K562 (cell line): Measurements from ENCODE around the gene DOK3. TPM values are rescaled to one million over a fixed set of nuclear protein-coding genes. Genes with fewer than 3 reads are reported as not detected.

Experiments used
- ATAC-seq: fragments of 200-7000 bp; cut with Tn5 transposase; 3 replicates; pipeline ENCODE4 v1.9.1; 2020; ENCODE audit warnings: moderate library complexity
- BruUV-seq: library from RNA; stranded (reverse); fragments of 400-500 nt; replicated peaks from 2 replicates; lab custom pipeline; 2021; lab: Mats Ljungman, UMichigan
- CTCF ChIA-PET: fragments of 300-600 bp; formaldehyde crosslinking; extraction: SDS; loops from one replicate; lab custom pipeline; 2021; ENCODE audit warnings: low intra/inter-chr PET ratio; lab: Yijun Ruan, JAX
- POLR2A ChIA-PET: fragments of 300-600, 350-650 bp; sonication (Branson Sonifier 250); formaldehyde crosslinking; extraction: SDS; loops from one replicate; lab custom pipeline; 2021; ENCODE audit warnings: antibody characterized with exemption, inconsistent platforms; lab: Yijun Ruan, JAX
- DNase-seq, 4 experiments: peaks; one replicate each; pipeline versions ENCODE4 v3.0.0 to v3.0.0-alpha.2; 2011 to 2018; ENCODE audit warnings: low spot score in 3 of 4, mixed read lengths in 3 of 4; ENCODE audit errors: extremely low read depth in 1 of 4
- FAIRE-seq: peaks from 2 replicates; lab custom pipeline; 2011; peaks lifted over from hg19 to GRCh38; lab: Jason Lieb, UNC
- H2AFZ ChIP-seq: 2 replicates; pipeline ENCODE4 v1.6.0; 2011; ENCODE audit warnings: low read depth, low read length, control low read depth, inconsistent platforms
- H3K27ac ChIP-seq: fragments of 200-600 bp; 3 replicates; pipeline ENCODE4 v1.8.0; 2011; ENCODE audit warnings: low read depth, mild to moderate bottlenecking, control low read depth, inconsistent platforms, low read length, moderate library complexity, mixed read lengths; ENCODE audit errors: extremely low read depth
- H3K27me3 ChIP-seq, 2 experiments: fragments of 300-600 bp in 1 of 2; 2 replicates in 1 of 2; 3 replicates in 1 of 2; pipeline versions ENCODE4 v1.6.0 to v1.8.0; 2011; ENCODE audit warnings: inconsistent platforms in 2 of 2, low read length in 2 of 2, mild to moderate bottlenecking in 1 of 2, mixed read lengths in 1 of 2, moderate library complexity in 1 of 2; ENCODE audit not compliant: control insufficient read depth in 2 of 2, insufficient read depth in 2 of 2
- H3K36me3 ChIP-seq: fragments of 300-600 bp; 3 replicates; pipeline ENCODE4 v1.8.0; 2011; ENCODE audit warnings: mild to moderate bottlenecking, low read length, inconsistent platforms; ENCODE audit not compliant: control insufficient read depth, insufficient read depth
- H3K4me1 ChIP-seq, 2 experiments: fragments of 200-600 bp in 1 of 2; replicated peaks in 1 of 2; 2 replicates in 1 of 2; 3 replicates in 1 of 2; pipeline versions ENCODE4 v1.5.1 to v1.8.0; 2011; ENCODE audit warnings: inconsistent platforms in 2 of 2, low read length in 2 of 2, mild to moderate bottlenecking in 1 of 2, mixed read lengths in 1 of 2, moderate library complexity in 1 of 2; ENCODE audit not compliant: control insufficient read depth in 2 of 2, insufficient read depth in 2 of 2
- H3K4me2 ChIP-seq: 2 replicates; pipeline ENCODE4 v1.6.1; 2011; ENCODE audit warnings: low read length, control low read depth, inconsistent platforms, mixed read lengths; ENCODE audit not compliant: insufficient read depth
- H3K4me3 ChIP-seq: fragments of 200-600 bp; sonication (generic), shearing (Covaris generic); 2 replicates; pipeline ENCODE4 v1.5.1; 2016; ENCODE audit warnings: control low read depth, inconsistent platforms
- H3K79me2 ChIP-seq: fragments of 200-600 bp; 3 replicates; pipeline ENCODE4 v1.8.0; 2011; ENCODE audit warnings: low read length, inconsistent platforms; ENCODE audit not compliant: control insufficient read depth, insufficient read depth
- H3K9ac ChIP-seq, 2 experiments: 2 replicates each; pipeline versions ENCODE4 v1.6.0 to v1.6.1; 2011; ENCODE audit warnings: low read depth in 2 of 2, low read length in 2 of 2, control low read depth in 1 of 2, inconsistent platforms in 1 of 2, mild to moderate bottlenecking in 1 of 2, mixed read lengths in 1 of 2; ENCODE audit not compliant: insufficient read depth in 1 of 2
- H3K9me1 ChIP-seq: one replicate; pipeline ENCODE4 v1.6.0; 2011; ENCODE audit warnings: inconsistent platforms, mild to moderate bottlenecking, low read length, moderate library complexity; ENCODE audit not compliant: control insufficient read depth, insufficient read depth
- H3K9me3 ChIP-seq: replicated peaks from 2 replicates; pipeline ENCODE4 v1.5.1; 2011; ENCODE audit warnings: low read depth, low read length, inconsistent platforms; ENCODE audit not compliant: control insufficient read depth, insufficient read depth
- H4K20me1 ChIP-seq: replicated peaks from 2 replicates; pipeline ENCODE4 v1.6.1; 2011; ENCODE audit warnings: low read length, inconsistent platforms, mixed read lengths; ENCODE audit not compliant: control insufficient read depth, insufficient read depth
- EZH2 ChIP-seq: IDR thresholded peaks from 2 replicates; pipeline ENCODE4 v1.6.1; 2012; ENCODE audit warnings: low read depth, mild to moderate bottlenecking, inconsistent platforms, low read length, borderline replicate concordance
- FOXM1 ChIP-seq, 2 experiments: fragments of 450-650 bp in 1 of 2; sonication (generic) in 1 of 2; formaldehyde crosslinking in 1 of 2; IDR thresholded peaks; 2 replicates each; pipeline versions ENCODE4 v1.6.1 to v1.9.0; 2017 to 2022; ENCODE audit warnings: low read depth in 2 of 2, mild to moderate bottlenecking in 2 of 2, missing genetic modification reagents in 1 of 2, moderate library complexity in 1 of 2
- GTF2E2 ChIP-seq: fragments of 200-800 bp; sonication (Bioruptor generic); IDR thresholded peaks from 2 replicates; pipeline ENCODE4 v1.6.1; 2016; ENCODE audit warnings: missing genetic modification characterization, missing compliant biosample characterization
- TEAD4 ChIP-seq, 2 experiments: sonication (generic) in 1 of 2; formaldehyde crosslinking in 1 of 2; IDR thresholded peaks; 2 replicates each; pipeline versions ENCODE4 v1.6.1 to v1.8.0; 2012 to 2022; ENCODE audit warnings: borderline replicate concordance in 1 of 2, inconsistent platforms in 1 of 2, low read length in 1 of 2, mild to moderate bottlenecking in 1 of 2, missing genetic modification reagents in 1 of 2
- ZNF133 ChIP-seq: fragments of 250-450 bp; sonication (Bioruptor Pico); IDR thresholded peaks from 2 replicates; pipeline ENCODE4 v1.4.0; 2020; ENCODE audit warnings: mild to moderate bottlenecking
- ZNF668 ChIP-seq: fragments of 250-450 bp; sonication (Bioruptor Pico); IDR thresholded peaks from 2 replicates; pipeline ENCODE4 v1.8.0; 2022; ENCODE audit warnings: mild to moderate bottlenecking, inconsistent platforms
- WGBS: fragments of 100-300 bp; shearing (Covaris generic); methylation state at CpG from one replicate; pipeline ENCODE4 v1.1.6; 2016; ENCODE audit warnings: low coverage, mixed read lengths; ENCODE audit not compliant: insufficient coverage; ENCODE audit errors: missing lambda C conversion rate; 5-methylcytosine and 5-hydroxymethylcytosine counted together
- in situ Hi-C: fragments of 300-500 bp; cut with MboI; formaldehyde crosslinking; loops from 4 replicates; pipeline ENCODE4 v1.15.0; 2018; ENCODE audit warnings: inconsistent platforms, mixed read lengths
- intact Hi-C: fragments of 100-400 bp; cut with micrococcal nuclease; formaldehyde crosslinking; loops from 2 replicates; pipeline ENCODE4 v1.14.2; 2022
- polyA plus RNA-seq, 8 experiments: library from polyadenylated mRNA; depleted of rRNA in 4 of 8; stranded (reverse) in 5 of 8; unstranded in 3 of 8; fragments of >200 nt; fragmentation: Nextera tagmentation in 2 of 8; fragmentation: Illumina TruSeq in 1 of 8; extraction: Ambion mirVana in 2 of 8; extraction: Trizol in 1 of 8; gene quantifications; 2 replicates each; pipeline versions ENCODE4 v1.2.1 to v1.2.3, GENCODE V29; 2011 to 2014; ENCODE audit warnings: inconsistent platforms in 1 of 8, missing spikeins in 1 of 8
- total RNA-seq, 7 experiments: library from RNA; depleted of rRNA in 6 of 7; stranded (reverse); fragments of >200 nt in 6 of 7; fragmentation: Illumina TruSeq in 2 of 7; extraction: Trizol in 2 of 7; gene quantifications; 2 replicates each; pipeline versions ENCODE4 v1.2.1 to v1.2.3, GENCODE V29; 2011 to 2021; ENCODE audit warnings: low replicate concordance in 1 of 7
- TF ChIP-seq, protein P1 (sequence below): sonication (generic); formaldehyde crosslinking; IDR thresholded peaks from 2 replicates; pipeline ENCODE4 v1.9.0; 2022; ENCODE audit warnings: mild to moderate bottlenecking, missing genetic modification reagents
- TF ChIP-seq, protein P2 (sequence below): fragments of 450-650 bp; IDR thresholded peaks from 2 replicates; pipeline ENCODE4 v1.6.1; 2016; ENCODE audit warnings: mild to moderate bottlenecking
- TF ChIP-seq, protein P3 (sequence below): sonication (generic); formaldehyde crosslinking; IDR thresholded peaks from 2 replicates; pipeline ENCODE4 v1.8.0; 2023; ENCODE audit warnings: mild to moderate bottlenecking, missing genetic modification reagents
- TF ChIP-seq, protein P4 (sequence below), 2 experiments: fragments of 150-350 bp in 1 of 2; IDR thresholded peaks; 2 replicates each; pipeline ENCODE4 v1.6.1; 2012 to 2016; ENCODE audit warnings: low read depth in 2 of 2, low read length in 2 of 2, mild to moderate bottlenecking in 1 of 2, moderate library complexity in 1 of 2

The DOK3 gene
- total and polyA plus RNA-seq, 9 of the 15 experiments (the other 6 are each of a cell fraction or from before 2014, with no cell fraction given): 1.3 to 23.0 (median 8.0) TPM

DNA sequence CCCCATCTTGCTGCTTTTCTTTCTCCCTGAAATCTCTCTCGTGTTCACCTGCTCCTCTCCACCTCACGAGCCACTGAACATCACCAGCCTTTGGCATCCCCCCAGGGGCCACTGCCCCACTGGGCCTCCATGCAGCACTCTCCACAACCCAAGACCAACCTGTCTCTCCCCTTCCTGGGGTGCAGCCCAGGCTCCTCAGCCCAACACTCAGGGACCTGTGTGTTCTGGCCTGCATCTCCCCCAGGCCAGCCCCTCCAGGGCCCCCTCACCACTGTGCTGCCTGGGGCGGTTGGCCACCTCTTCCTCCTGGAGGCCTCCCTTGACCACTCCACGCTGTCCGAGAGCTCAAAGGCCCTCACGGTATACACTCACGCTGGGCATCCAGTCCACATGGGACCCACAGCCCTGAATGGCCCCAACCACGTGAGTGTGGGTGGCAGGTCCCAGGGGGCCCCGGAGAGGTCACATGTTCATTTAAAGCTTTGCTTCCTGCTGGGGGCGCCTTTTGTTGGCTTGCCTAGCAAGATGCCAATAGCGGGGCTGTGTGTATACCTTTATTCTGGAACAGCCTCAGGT lies 453 bp upstream of the DOK3 start (continued):
- TF ChIP-seq TEAD4 (IDR thresholded peaks at IDR 0.05; ENCODE audit: low read length): no peak
- no peak for TF ChIP-seq TEAD4 (CRISPR knock-in tag; IDR thresholded peaks at IDR 0.05; ENCODE audit: borderline replicate concordance)
- TF ChIP-seq ZNF668 (CRISPR knock-in tag): no peak
- TF ChIP-seq, protein P1, sequence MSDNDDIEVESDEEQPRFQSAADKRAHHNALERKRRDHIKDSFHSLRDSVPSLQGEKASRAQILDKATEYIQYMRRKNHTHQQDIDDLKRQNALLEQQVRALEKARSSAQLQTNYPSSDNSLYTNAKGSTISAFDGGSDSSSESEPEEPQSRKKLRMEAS (CRISPR knock-in tag): 0 out of 2 replicates have a peak, but pooled peaks have one; percentile 14

DNA sequence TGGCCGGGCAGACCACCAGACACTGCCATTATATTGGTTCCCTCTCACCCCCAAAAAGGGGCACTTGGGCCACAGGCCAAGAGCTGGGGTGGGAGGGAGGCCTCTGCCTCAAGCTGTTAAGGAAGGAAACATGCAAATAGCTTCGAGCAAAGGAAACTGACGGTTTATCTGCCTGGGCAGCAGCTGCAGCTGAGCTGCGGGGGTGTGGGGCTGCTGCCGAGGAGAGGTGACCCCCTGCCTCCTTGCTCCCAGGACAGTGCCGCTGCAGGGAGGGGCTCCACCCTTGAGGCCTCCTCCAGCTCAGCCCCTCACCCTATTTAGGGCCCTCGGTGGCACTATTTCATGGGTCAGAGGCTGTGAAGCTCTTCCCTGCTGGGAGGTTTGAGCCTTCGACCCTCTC lies 789 bp downstream of the DOK3 start:
- Histone ChIP-seq H3K4me2 (peak overlapping the region; percentile 75), H3K36me3 (peaks cover 62% of the 10 kb centered on the region), H3K4me3 (peak overlapping the region; percentile 37), H3K27me3 (no peaks in the 10 kb centered on the region), H3K27ac (peak overlapping the region; percentile 80), H2AFZ (peak overlapping the region; percentile 69), H3K4me1 (peaks cover 27 to 65% of the 10 kb centered on the region in 2 experiments), H3K9me3 (no peaks in the 10 kb centered on the region), H3K79me2 (peaks cover 15% of the 10 kb centered on the region; the same call in 2 of the 3 replicates), H4K20me1 (no peaks in the 10 kb centered on the region), H3K9ac (peak overlapping the region; percentile 66 to 89), H3K9me1 (no peaks in the 10 kb centered on the region)
- POLR2A ChIA-PET: interaction anchor here (0.5 to 4.5 kb wide), 10 partner anchors 8 to 695 kb away, joined by 3 to 26 read pairs (median 4); partner anchors contain the start of genes HNRNPAB and PDLIM7
- FAIRE-seq (peak; percentile 94), DNase-seq (peak in 2 of 4 experiments; percentile 70 to 83), ATAC-seq (peak; percentile 64)
- BruUV-seq: no TSS peak
- in situ Hi-C loops: no loop called here
- CTCF ChIA-PET: no interaction called here
- intact Hi-C loops: no loop called here
- 3% methylated on average over 7 of the region's 8 CpGs for WGBS
- TF ChIP-seq, protein P2, sequence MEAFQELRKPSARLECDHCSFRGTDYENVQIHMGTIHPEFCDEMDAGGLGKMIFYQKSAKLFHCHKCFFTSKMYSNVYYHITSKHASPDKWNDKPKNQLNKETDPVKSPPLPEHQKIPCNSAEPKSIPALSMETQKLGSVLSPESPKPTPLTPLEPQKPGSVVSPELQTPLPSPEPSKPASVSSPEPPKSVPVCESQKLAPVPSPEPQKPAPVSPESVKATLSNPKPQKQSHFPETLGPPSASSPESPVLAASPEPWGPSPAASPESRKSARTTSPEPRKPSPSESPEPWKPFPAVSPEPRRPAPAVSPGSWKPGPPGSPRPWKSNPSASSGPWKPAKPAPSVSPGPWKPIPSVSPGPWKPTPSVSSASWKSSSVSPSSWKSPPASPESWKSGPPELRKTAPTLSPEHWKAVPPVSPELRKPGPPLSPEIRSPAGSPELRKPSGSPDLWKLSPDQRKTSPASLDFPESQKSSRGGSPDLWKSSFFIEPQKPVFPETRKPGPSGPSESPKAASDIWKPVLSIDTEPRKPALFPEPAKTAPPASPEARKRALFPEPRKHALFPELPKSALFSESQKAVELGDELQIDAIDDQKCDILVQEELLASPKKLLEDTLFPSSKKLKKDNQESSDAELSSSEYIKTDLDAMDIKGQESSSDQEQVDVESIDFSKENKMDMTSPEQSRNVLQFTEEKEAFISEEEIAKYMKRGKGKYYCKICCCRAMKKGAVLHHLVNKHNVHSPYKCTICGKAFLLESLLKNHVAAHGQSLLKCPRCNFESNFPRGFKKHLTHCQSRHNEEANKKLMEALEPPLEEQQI: no peak
- no peak for TF ChIP-seq GTF2E2
- TF ChIP-seq, protein P3, sequence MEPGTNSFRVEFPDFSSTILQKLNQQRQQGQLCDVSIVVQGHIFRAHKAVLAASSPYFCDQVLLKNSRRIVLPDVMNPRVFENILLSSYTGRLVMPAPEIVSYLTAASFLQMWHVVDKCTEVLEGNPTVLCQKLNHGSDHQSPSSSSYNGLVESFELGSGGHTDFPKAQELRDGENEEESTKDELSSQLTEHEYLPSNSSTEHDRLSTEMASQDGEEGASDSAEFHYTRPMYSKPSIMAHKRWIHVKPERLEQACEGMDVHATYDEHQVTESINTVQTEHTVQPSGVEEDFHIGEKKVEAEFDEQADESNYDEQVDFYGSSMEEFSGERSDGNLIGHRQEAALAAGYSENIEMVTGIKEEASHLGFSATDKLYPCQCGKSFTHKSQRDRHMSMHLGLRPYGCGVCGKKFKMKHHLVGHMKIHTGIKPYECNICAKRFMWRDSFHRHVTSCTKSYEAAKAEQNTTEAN (CRISPR knock-in tag): no peak
- TF ChIP-seq, protein P4, sequence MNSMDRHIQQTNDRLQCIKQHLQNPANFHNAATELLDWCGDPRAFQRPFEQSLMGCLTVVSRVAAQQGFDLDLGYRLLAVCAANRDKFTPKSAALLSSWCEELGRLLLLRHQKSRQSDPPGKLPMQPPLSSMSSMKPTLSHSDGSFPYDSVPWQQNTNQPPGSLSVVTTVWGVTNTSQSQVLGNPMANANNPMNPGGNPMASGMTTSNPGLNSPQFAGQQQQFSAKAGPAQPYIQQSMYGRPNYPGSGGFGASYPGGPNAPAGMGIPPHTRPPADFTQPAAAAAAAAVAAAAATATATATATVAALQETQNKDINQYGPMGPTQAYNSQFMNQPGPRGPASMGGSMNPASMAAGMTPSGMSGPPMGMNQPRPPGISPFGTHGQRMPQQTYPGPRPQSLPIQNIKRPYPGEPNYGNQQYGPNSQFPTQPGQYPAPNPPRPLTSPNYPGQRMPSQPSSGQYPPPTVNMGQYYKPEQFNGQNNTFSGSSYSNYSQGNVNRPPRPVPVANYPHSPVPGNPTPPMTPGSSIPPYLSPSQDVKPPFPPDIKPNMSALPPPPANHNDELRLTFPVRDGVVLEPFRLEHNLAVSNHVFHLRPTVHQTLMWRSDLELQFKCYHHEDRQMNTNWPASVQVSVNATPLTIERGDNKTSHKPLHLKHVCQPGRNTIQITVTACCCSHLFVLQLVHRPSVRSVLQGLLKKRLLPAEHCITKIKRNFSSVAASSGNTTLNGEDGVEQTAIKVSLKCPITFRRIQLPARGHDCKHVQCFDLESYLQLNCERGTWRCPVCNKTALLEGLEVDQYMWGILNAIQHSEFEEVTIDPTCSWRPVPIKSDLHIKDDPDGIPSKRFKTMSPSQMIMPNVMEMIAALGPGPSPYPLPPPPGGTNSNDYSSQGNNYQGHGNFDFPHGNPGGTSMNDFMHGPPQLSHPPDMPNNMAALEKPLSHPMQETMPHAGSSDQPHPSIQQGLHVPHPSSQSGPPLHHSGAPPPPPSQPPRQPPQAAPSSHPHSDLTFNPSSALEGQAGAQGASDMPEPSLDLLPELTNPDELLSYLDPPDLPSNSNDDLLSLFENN (IDR thresholded peaks at IDR 0.05; ENCODE audit: low read depth in 2 of 2, low read length in 2 of 2): 0 out of 4 replicates have a peak, but pooled peaks of 1 of the 2 experiments have one; percentile 54
- peak; percentile 81 for TF ChIP-seq TEAD4 (IDR thresholded peaks at IDR 0.05; ENCODE audit: low read length)
- no peak for TF ChIP-seq TEAD4 (CRISPR knock-in tag; IDR thresholded peaks at IDR 0.05; ENCODE audit: borderline replicate concordance)
- TF ChIP-seq FOXM1 (IDR thresholded peaks at IDR 0.05; ENCODE audit: low read depth): peak; percentile 36; the same call in 1 of the 2 replicates
- no peak for TF ChIP-seq FOXM1 (CRISPR knock-in tag; IDR thresholded peaks at IDR 0.05; ENCODE audit: low read depth)
- no peak for TF ChIP-seq ZNF133
- TF ChIP-seq EZH2: no peak
